WI38 (cell line): ENCODE results near the gene GSG1L2.

Source experiments
- H3K4me3 ChIP-seq: 2 replicates; pipeline ENCODE4 v1.5.1; 2011; ENCODE audit warnings: low read depth, mild to moderate bottlenecking, control low read depth, low read length
- CTCF ChIP-seq: IDR thresholded peaks from 2 replicates; pipeline ENCODE4 v1.5.1; 2012; ENCODE audit warnings: low read depth, mild to moderate bottlenecking, control low read depth, low read length

Gene GSG1L2

GRCh38 chr17:9839433-9839832 lies 17.6 kb upstream of the GSG1L2 start:
- no peak for TF ChIP-seq CTCF
- H3K4me3 ChIP-seq: no peak overlapping the region

- H3K4me3 ChIP-seq: no peak overlapping the region
- TF ChIP-seq CTCF: no peak
Observed at GRCh38 chr17:9837551-9838471, 15.9 kb upstream of the GSG1L2 start.

GRCh38 chr17:9833922-9834321 lies 12.0 kb upstream of the GSG1L2 start:
- no peak overlapping the region for H3K4me3 ChIP-seq
- no peak for TF ChIP-seq CTCF

- no peak overlapping the region for H3K4me3 ChIP-seq
- no peak for TF ChIP-seq CTCF
Observed at GRCh38 chr17:9830711-9831110, 8.8 kb upstream of the GSG1L2 start.

- no peak for TF ChIP-seq CTCF
- no peak overlapping the region for H3K4me3 ChIP-seq
Observed at GRCh38 chr17:9829343-9829742, 7.5 kb upstream of the GSG1L2 start.

GRCh38 chr17:9828296-9829295 lies 6.7 kb upstream of the GSG1L2 start:
- TF ChIP-seq CTCF: no peak
- H3K4me3 ChIP-seq: no peak overlapping the region
